Urothelium cell line (cell line): ENCODE data around the gene ATP13A3.
A peak's percentile ranks its signal among the peaks of the same experiment; 100 is the strongest.

Source experiments
- DNase-seq: peaks from one replicate; pipeline ENCODE4 v3.0.0; 2011; ENCODE audit warnings: low spot score, mixed read lengths
- FAIRE-seq: peaks from 2 replicates; lab custom pipeline; 2011; peaks lifted over from hg19 to GRCh38; lab: Jason Lieb, UNC

The ATP13A3 gene

DNA sequence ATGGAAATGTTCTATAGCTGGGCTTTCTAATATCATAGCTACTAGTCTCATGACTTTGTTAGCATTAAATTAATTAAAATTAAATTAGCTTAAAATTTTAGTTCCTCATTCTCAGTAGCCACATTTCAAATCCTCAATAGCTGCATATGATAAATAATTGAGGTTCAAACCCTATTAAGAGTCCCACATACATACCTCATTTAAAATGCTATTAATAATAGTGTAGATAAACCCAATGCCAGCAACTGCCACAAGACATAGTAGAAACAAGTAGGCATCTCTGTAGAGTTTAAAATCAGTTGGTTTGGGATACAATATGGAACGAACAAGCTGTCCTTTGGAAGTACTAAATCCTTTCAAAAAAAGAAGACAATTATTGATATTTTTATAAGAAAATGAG is 39.1 kb downstream of the ATP13A3 start:
- DNase-seq (no peak), FAIRE-seq (no peak)

DNA sequence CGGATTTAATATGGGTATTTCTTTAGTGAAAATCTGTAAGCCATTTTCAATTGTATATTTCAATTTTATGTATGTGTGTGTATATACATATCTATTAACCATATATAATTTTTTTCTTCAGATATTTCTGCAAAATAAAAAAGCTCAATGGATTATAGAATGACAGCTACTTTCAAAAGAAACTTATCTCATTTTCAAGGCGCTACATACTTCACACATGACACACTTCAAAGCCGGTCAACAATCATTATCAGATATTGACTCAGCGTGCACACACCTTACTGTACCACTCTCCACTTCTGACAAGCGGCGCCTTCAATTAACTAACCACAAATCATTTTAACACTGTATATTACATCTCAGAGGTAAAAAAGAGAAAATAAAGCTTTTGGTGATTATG is 39.6 kb downstream of the ATP13A3 start:
- no peak for FAIRE-seq
- DNase-seq: no peak

- FAIRE-seq: no peak
- no peak for DNase-seq
These were observed 40.0 kb downstream of the ATP13A3 start for GRCh38 chr3:194446754-194447153.

GRCh38 chr3:194446172-194446571 is 40.6 kb downstream of the ATP13A3 start:
- FAIRE-seq (no peak), DNase-seq (no peak)

GRCh38 chr3:194443901-194444300 is 42.9 kb downstream of the ATP13A3 start:
- no peak for FAIRE-seq

DNA sequence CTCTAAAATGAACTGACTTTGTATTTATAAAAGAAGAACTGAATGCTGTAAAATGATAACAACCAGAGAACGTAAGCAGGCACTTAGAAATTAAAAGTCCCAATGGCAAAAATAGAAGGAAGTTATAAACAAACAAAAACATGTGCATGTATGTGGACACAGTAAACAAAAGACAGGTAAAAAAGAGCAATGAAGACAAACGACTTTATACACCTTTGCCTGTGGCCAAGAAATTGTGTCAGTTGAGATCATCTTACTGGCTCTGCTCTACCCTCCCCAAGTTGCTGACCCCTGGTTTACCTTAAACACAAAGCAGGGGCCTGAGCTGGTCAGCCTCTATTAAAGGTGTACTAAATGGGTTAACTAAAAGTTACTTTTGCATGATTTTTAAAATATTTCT is 46.0 kb downstream of the ATP13A3 start:
- FAIRE-seq: no peak

More at GRCh38 chr3:194443901-194444300, 42.9 kb downstream of the ATP13A3 start:
- DNase-seq: no peak

DNA sequence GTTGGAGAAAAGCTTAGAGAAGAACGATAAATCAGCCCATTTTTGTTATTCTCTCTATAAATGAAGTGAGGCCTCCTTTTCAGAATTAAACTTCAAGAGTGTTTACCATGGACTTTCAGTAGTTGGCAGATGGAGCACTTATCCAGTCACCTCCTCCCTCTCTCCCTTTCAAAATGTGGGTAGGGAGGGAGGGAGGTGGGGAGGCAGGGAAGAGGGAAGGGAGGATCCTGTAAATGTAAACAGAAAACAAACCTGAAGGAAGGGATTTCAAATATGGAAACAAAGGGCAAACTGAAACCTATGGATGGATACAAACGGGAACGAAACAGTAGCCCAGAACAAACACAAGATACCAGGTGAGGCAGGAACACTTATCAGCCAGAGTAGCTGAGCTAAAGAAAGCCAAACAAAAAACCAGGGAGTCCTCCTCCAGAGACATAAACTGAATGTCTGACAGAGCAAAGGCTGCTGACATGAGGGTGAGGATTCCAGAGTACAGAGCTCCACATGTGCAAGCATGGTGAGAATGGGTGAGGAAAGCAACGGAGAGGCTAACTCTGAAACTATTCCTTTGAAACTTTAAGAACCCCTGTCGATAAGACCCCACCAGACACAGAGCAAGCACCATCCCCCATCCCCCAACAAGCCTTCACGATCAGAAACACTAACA is 46.8 kb downstream of the ATP13A3 start:
- DNase-seq (no peak), FAIRE-seq (no peak)

More for the DNA sequence above, 46.0 kb downstream of the ATP13A3 start:
- no peak for DNase-seq

DNA sequence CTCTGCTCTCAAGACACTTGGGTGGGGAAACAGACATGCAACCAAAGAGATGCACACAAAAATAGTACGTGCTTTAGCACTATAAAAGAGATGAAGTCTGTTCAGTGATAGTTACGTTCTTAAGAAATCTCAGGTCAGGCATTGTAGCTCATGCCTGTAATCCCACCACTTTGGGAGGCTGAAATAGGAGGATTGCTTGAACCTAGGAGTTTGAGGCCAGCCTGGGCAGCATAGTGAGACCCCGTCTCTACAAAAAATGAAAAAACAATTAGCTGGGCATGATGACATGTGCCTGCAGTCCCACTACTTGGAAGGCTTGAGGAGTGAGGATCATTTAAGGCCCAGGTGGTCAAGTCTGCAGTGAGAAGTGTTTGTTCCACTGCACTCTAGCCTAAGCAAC is 52.3 kb downstream of the ATP13A3 start:
- DNase-seq (no peak), FAIRE-seq (no peak)

DNA sequence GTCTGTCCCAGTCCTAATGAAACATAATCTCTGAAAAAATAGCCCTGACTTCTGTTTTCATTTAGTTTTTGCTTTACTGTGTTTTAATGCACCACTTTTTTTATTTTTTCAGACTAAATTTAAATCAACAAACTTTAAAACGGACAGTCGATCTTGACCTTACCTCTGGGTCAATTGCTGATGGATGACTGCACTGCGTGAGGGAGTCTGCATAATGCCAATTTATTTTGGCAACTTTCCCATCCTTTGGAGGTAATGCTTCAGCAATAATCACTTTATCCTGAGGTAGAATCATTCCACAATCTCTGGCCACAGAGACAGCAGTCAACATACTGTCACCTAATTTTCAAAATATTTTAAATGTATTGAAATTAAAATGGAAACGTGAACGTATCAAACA is 55.2 kb downstream of the ATP13A3 start:
- FAIRE-seq (no peak), DNase-seq (no peak)

GRCh38 chr3:194425399-194425798 is 61.4 kb downstream of the ATP13A3 start:
- FAIRE-seq: no peak
- no peak for DNase-seq

DNA sequence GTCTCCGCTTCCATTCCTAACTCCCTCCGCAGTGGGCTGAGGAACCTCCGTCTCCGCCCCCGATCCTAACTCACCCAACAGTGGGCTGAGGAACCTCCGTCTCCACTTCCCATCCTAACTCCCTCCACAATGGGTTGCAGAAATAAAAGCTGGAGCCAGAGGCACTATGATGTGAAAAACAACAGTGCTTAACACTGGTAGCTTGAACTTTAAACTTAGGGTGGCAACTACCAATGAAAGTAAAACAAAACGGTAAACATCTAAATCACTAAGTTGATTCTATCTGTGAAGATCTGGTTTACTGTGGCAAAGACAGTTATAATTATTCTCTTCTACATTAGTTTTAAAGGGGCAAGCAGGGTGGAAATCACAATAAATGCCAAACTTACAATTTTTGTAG is 61.8 kb downstream of the ATP13A3 start:
- DNase-seq (no peak), FAIRE-seq (no peak)

GRCh38 chr3:194424373-194424772 is 62.4 kb downstream of the ATP13A3 start:
- FAIRE-seq (no peak), DNase-seq (no peak)

GRCh38 chr3:194423317-194423716 is 63.5 kb downstream of the ATP13A3 start:
- DNase-seq (no peak), FAIRE-seq (no peak)

GRCh38 chr3:194422188-194422587 is 64.6 kb downstream of the ATP13A3 start:
- FAIRE-seq (no peak), DNase-seq (no peak)

- DNase-seq (no peak), FAIRE-seq (peak; percentile 69)
These were observed 68.1 kb downstream of the ATP13A3 start for GRCh38 chr3:194418671-194419070.

DNA sequence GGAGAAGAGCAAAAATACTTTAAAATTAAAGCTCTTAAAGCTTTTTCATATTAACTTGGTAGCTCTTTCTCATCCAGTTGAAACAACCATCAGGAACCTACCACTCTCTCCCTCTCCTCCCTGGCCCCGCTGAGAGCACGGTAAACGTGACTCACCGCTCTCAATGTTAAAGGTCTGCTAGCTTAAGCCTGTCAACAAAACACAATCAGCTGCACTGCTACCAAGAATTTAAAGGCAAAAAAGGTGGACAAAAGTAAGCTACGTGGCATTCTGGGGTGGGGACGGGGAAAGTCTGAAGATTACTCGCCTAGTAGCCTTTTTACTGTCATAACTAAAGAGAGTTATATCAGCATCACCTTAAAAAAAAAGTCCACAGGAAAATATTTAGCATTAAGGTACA is 79.4 kb downstream of the ATP13A3 start:
- DNase-seq (no peak), FAIRE-seq (no peak)

DNA sequence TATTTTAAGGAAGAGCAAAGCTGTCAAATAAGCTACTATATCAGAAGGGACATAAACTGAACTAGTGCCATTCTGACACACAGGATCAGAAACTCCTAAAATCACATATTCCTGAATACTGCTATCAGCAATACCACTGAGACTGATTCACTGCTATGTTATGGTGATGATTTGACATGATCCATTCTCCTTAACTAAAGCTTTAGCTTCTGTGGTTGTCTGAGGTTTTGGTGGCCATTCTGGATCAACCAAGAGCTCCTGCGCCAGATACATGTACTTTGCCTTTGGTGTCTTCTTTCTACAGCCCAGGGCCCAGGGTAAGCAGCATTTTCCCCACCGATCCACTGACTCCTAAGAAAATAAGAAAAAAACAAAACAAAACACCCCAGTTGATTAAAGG is 81.0 kb downstream of the ATP13A3 start:
- FAIRE-seq (no peak), DNase-seq (no peak)

DNA sequence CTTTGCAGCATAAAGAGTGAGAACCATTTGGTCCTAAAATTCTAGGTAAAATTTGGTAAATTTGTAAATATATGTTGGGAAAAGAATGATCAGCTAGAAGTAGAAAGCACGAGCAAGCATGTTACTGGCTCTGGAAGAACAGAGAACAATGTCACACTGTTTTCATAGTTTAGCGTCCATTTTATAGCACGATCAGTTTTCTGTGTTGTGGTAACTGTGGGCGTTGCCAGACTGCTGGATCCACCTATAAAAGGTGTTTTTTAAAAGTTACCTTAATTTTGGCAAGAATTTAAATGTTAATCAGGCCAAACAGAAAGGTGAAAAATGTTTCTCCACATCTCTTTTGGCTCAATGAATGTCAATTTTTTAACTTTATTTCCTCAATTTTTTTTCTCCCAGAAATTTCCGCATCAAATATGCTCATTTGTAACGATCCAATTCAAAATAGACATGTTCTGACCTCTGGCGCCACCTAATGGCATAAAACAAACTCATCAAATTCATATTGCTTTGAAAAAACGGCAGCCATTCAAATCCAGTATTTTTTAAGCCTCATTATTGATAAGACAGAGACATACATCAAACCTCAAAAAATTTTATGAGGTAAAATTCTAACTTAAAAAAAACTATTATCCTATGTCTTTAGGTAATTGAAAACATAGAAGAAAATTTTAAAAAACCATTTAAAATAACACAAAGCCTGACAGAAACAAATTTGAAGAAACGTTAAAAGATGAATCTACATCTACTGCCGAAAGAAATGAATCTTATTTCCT is 82.2 kb downstream of the ATP13A3 start:
- DNase-seq (peak; percentile 29), FAIRE-seq (no peak)

GRCh38 chr3:194401868-194402329 is 84.9 kb downstream of the ATP13A3 start:
- DNase-seq (no peak), FAIRE-seq (no peak)

GRCh38 chr3:194401346-194401745 is 85.5 kb downstream of the ATP13A3 start:
- no peak for FAIRE-seq

DNA sequence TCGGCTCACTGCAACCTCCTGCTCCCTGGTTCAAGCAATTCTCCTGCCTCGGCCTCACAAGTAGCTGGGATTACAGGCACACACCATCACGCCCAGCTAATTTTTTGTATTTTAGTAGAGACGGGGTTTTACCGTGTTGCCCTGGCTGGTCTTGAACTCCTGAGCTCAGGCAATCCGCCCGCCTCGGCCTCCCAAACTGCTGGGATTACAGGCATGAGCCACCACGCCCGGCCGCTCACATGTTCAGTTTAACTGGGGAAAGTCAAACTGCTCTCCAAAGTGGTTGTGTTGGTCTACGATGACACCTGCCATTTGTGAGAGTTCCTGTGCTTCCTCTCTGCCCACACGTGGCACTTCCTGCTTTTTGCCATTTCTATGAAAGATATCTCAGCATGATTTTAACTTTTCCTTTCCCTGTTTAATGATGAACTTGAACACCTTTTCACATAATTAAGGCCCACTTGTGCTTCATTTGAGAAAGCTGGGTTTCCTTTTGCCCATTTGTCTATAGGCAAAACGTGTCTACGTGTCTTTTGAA is 86.9 kb downstream of the ATP13A3 start:
- DNase-seq: no peak
- no peak for FAIRE-seq

More at GRCh38 chr3:194401346-194401745, 85.5 kb downstream of the ATP13A3 start:
- DNase-seq: no peak

GRCh38 chr3:194399166-194399565 is 87.6 kb downstream of the ATP13A3 start, which contains the start of gene GP5:
Gene GP5 (minus strand): TSS chr3:194399266. CDS start chr3:194398282, 984 bp downstream.
- FAIRE-seq (no peak), DNase-seq (no peak)
